Smooth muscle cell (in vitro differentiated cells): ENCODE measurements around the gene TFB1M. TPM values are rescaled to one million over a fixed set of nuclear protein-coding genes. Genes with fewer than 3 reads are reported as not detected.

Experiments
- DNase-seq: peaks from one replicate; lab custom pipeline; 2025; ENCODE audit not compliant: unreplicated experiment; lab: John Stamatoyannopoulos, UW
- H2AFZ ChIP-seq: fragments of 200-600 bp; sonication (generic); 2 replicates; pipeline ENCODE4 v1.6.0; 2016; ENCODE audit warnings: antibody characterized with exemption, low read depth, mild to moderate bottlenecking
- H3F3A ChIP-seq: fragments of 200-600 bp; sonication (generic); 2 replicates; pipeline ENCODE4 v1.6.0; 2017; ENCODE audit warnings: antibody characterized with exemption, low read depth
- H3K27ac ChIP-seq: fragments of 200-600 bp; sonication (generic); 2 replicates; pipeline ENCODE4 v1.5.1; 2016; ENCODE audit warnings: low read depth, mild to moderate bottlenecking
- H3K27me3 ChIP-seq: fragments of 200-600 bp; sonication (generic); 2 replicates; pipeline ENCODE4 v1.6.1; 2016; ENCODE audit warnings: low read depth, mild to moderate bottlenecking
- H3K36me3 ChIP-seq: fragments of 200-600 bp; sonication (generic); 2 replicates; pipeline ENCODE4 v1.5.1; 2016; ENCODE audit warnings: low read depth
- H3K4me1 ChIP-seq: fragments of 200-600 bp; sonication (generic); 2 replicates; pipeline ENCODE4 v1.5.1; 2016; ENCODE audit warnings: low read depth
- H3K4me2 ChIP-seq: fragments of 200-600 bp; sonication (generic); 2 replicates; pipeline ENCODE4 v1.6.0; 2016; ENCODE audit warnings: mild to moderate bottlenecking
- H3K4me3 ChIP-seq: fragments of 200-600 bp; sonication (generic); 2 replicates; pipeline ENCODE4 v1.5.1; 2016; ENCODE audit warnings: mild to moderate bottlenecking
- H3K79me2 ChIP-seq: fragments of 200-600 bp; sonication (generic); 2 replicates; pipeline ENCODE4 v1.6.0; 2016; ENCODE audit warnings: low read depth, mild to moderate bottlenecking
- H3K9ac ChIP-seq: fragments of 200-600 bp; sonication (generic); 2 replicates; pipeline ENCODE4 v1.6.0; 2016; ENCODE audit warnings: low read depth
- H3K9me3 ChIP-seq: fragments of 200-600 bp; sonication (generic); replicated peaks from 2 replicates; pipeline ENCODE4 v1.5.1; 2016; ENCODE audit warnings: low read depth
- H4K20me1 ChIP-seq: fragments of 200-600 bp; sonication (generic); 2 replicates; pipeline ENCODE4 v1.6.0; 2016; ENCODE audit warnings: low read depth
- WGBS: methylation state at CpG from one replicate; pipeline ENCODE4 v1.1.7; 2016; ENCODE audit warnings: low lambda C conversion rate; 5-methylcytosine and 5-hydroxymethylcytosine counted together
- polyA plus RNA-seq: library from polyadenylated mRNA; unstranded; fragments of >200 nt; fragmentation: Nextera tagmentation; extraction: Ambion mirVana; gene quantifications from 2 replicates; pipeline ENCODE4 v1.2.1, GENCODE V29; 2016
- total RNA-seq: library from RNA; depleted of rRNA; stranded (reverse); fragments of >200 nt; gene quantifications from 2 replicates; pipeline ENCODE4 v1.2.3, GENCODE V29; 2014
- TF ChIP-seq, protein P1 (sequence below): fragments of 200-600 bp; sonication (generic); IDR thresholded peaks from 2 replicates; pipeline ENCODE4 v1.5.1; 2017; ENCODE audit warnings: borderline replicate concordance, mild to moderate bottlenecking, antibody characterized with exemption; ENCODE audit not compliant: insufficient read depth, poor library complexity, severe bottlenecking

The TFB1M gene
- total and polyA plus RNA-seq, 2 experiments from 2014 or later = 12.1 to 16.9 TPM

- no peaks in the 10 kb centered on the region for H3K27me3 ChIP-seq
Measured at GRCh38 chr6:155227046-155227445, 87.2 kb downstream of the TFB1M start.

DNA sequence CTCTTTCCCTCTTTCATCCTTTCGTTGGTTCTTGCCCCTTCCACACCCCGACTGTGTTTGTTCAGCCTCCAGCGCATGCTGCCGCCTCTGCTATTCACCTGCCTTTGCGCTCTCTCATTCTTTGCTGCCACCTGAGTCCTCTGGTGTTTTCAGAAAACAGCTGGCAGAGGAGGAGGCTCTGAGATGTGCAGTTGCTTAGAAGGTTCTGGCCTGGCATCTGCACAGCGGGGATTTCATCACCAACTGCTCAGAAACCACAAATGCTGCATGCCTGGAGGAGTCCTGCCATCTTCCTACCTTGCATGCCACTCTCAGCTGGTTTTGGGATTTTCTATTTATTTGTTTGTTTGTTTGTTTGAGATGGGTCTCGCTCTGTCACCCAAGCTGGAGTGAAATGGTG, 89.7 kb downstream of the TFB1M start:
- DNase-seq = no peak
- no peak overlapping the region for H3K4me2 ChIP-seq
- peaks cover 5% of the 10 kb centered on the region for H3F3A ChIP-seq
- H3K27me3 ChIP-seq = no peaks in the 10 kb centered on the region
- no peaks in the 10 kb centered on the region for H3K36me3 ChIP-seq
- no peak overlapping the region for H3K4me3 ChIP-seq
- H3K79me2 ChIP-seq = no peaks in the 10 kb centered on the region
- no peaks in the 10 kb centered on the region for H4K20me1 ChIP-seq
- peak overlapping the region; percentile 90 for H3K27ac ChIP-seq
- whole genome bisulfite sequencing = 96% methylated on average over 7 of the region's 7 CpGs
- no peak overlapping the region for H2AFZ ChIP-seq
- H3K9ac ChIP-seq = peak overlapping the region; percentile 38
- H3K9me3 ChIP-seq = no peaks in the 10 kb centered on the region
- H3K4me1 ChIP-seq = peaks cover 11% of the 10 kb centered on the region
- TF ChIP-seq, protein P1, sequence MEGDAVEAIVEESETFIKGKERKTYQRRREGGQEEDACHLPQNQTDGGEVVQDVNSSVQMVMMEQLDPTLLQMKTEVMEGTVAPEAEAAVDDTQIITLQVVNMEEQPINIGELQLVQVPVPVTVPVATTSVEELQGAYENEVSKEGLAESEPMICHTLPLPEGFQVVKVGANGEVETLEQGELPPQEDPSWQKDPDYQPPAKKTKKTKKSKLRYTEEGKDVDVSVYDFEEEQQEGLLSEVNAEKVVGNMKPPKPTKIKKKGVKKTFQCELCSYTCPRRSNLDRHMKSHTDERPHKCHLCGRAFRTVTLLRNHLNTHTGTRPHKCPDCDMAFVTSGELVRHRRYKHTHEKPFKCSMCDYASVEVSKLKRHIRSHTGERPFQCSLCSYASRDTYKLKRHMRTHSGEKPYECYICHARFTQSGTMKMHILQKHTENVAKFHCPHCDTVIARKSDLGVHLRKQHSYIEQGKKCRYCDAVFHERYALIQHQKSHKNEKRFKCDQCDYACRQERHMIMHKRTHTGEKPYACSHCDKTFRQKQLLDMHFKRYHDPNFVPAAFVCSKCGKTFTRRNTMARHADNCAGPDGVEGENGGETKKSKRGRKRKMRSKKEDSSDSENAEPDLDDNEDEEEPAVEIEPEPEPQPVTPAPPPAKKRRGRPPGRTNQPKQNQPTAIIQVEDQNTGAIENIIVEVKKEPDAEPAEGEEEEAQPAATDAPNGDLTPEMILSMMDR = no peak

More at GRCh38 chr6:155227046-155227445, 87.2 kb downstream of the TFB1M start:
- WGBS = 83% methylated on average over 4 of the region's 4 CpGs
- no peak overlapping the region for H2AFZ ChIP-seq
- TF ChIP-seq, protein P1 = no peak
- H3K79me2 ChIP-seq = no peaks in the 10 kb centered on the region
- no peak for DNase-seq
- no peaks in the 10 kb centered on the region for H3K36me3 ChIP-seq
- H4K20me1 ChIP-seq = no peaks in the 10 kb centered on the region
- H3K4me3 ChIP-seq = no peak overlapping the region
- H3F3A ChIP-seq = peaks cover 5% of the 10 kb centered on the region
- H3K4me1 ChIP-seq = peaks cover 11% of the 10 kb centered on the region
- no peak overlapping the region for H3K9ac ChIP-seq
- no peak overlapping the region for H3K4me2 ChIP-seq
- H3K9me3 ChIP-seq = no peaks in the 10 kb centered on the region
- H3K27ac ChIP-seq = no peak overlapping the region

DNA sequence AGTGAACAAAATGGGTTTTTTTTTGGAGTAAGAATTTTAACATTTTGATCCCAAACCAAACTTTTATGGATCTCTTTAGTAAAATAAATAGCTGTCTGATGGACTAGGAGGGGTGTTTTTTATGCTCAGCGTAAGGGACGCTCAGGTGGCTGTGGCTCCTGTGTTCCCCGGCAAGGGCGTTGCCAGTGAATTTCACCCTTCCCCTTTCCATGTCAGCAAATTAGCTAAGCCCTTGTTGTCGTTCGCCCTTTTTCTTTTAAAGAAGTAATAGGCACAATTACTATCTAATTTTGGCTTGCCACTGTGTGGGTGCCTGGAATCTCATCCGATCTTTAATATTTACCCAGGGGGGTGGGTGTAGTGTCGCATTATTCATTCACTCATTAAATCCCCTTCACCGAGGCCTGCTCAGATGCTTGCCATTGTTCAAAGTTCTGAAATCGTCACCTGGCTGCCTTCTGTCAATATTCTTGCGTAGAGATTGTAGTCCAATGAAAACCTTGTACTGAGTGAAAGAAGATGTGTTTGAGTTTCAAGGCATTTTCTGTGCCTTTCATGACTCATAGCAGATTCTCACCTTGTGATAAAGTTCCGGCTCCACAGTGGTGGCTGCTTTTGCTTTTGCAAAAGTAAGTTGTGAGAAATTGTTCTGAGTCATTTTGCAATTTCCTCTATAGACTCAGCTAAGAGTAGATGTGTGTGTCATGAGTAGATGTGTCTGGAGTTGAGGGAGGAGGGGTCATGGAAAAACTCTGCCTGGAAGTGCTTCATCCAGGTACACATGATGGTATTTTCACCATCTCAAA, 90.4 kb downstream of the TFB1M start:
- Histone ChIP-seq H4K20me1 (no peaks in the 10 kb centered on the region), H3K79me2 (no peaks in the 10 kb centered on the region), H3K36me3 (no peaks in the 10 kb centered on the region), H3F3A (peaks cover 5% of the 10 kb centered on the region), H2AFZ (no peak overlapping the region), H3K4me3 (peak overlapping the region; percentile 16), H3K4me1 (peaks cover 11% of the 10 kb centered on the region), H3K27ac (peak overlapping the region; percentile 90), H3K27me3 (no peaks in the 10 kb centered on the region), H3K9ac (peak overlapping the region; percentile 62), H3K4me2 (peak overlapping the region; percentile 73), H3K9me3 (no peaks in the 10 kb centered on the region)
- TF ChIP-seq, protein P1 = no peak
- DNase-seq = no peak
- 64% methylated on average over 12 of the region's 12 CpGs for WGBS
